Trophoblast cell (in vitro differentiated cells and primary cell): Measurements from ENCODE around the gene PET117.
A peak's percentile ranks its signal among the peaks of the same experiment; 100 is the strongest.

Experiments
- DNase-seq, 2 donors: peaks; one replicate each; pipeline ENCODE4 v3.0.0-alpha.2; 2016
- H2AFZ ChIP-seq: 2 replicates; pipeline ENCODE4 v1.6.1; 2013; ENCODE audit warnings: low read length, moderate library complexity, mild to moderate bottlenecking; ENCODE audit not compliant: insufficient read depth, poor library complexity
- H2AK5ac ChIP-seq: 2 replicates; pipeline ENCODE4 v1.6.1; 2013; ENCODE audit warnings: mild to moderate bottlenecking, low read length
- H2BK120ac ChIP-seq: 2 replicates; pipeline ENCODE4 v1.6.1; 2013; ENCODE audit warnings: low read length, mild to moderate bottlenecking, moderate library complexity; ENCODE audit not compliant: insufficient read depth, poor library complexity
- H2BK12ac ChIP-seq: 2 replicates; pipeline ENCODE4 v1.6.1; 2013; ENCODE audit warnings: mild to moderate bottlenecking, low read length, moderate library complexity
- H2BK5ac ChIP-seq: 2 replicates; pipeline ENCODE4 v1.6.1; 2013; ENCODE audit warnings: low read length, low read depth, moderate library complexity, mild to moderate bottlenecking; ENCODE audit not compliant: poor library complexity
- H3K14ac ChIP-seq: 2 replicates; pipeline ENCODE4 v1.6.1; 2013; ENCODE audit warnings: mild to moderate bottlenecking, low read length
- H3K18ac ChIP-seq: 2 replicates; pipeline ENCODE4 v1.6.1; 2013; ENCODE audit warnings: mild to moderate bottlenecking, low read length
- H3K23ac ChIP-seq: 2 replicates; pipeline ENCODE4 v1.6.1; 2013; ENCODE audit warnings: low read length
- H3K27ac ChIP-seq: 2 replicates; pipeline ENCODE4 v1.5.1; 2013; ENCODE audit warnings: low read depth, mild to moderate bottlenecking, inconsistent platforms, low read length, moderate library complexity
- H3K27me3 ChIP-seq: 2 replicates; pipeline ENCODE4 v1.6.1; 2013; ENCODE audit warnings: inconsistent platforms, mild to moderate bottlenecking, low read length, moderate library complexity; ENCODE audit not compliant: insufficient read depth
- H3K36me3 ChIP-seq, 2 experiments: 1 replicate in 1 of 2; 2 replicates in 1 of 2; pipeline ENCODE4 v1.6.1; 2013; ENCODE audit warnings: low read length in 2 of 2, mild to moderate bottlenecking in 2 of 2, moderate library complexity in 1 of 2; ENCODE audit not compliant: insufficient read depth in 2 of 2, control insufficient read depth in 1 of 2
- H3K4ac ChIP-seq: 2 replicates; pipeline ENCODE4 v1.6.1; 2013; ENCODE audit warnings: low read depth, mild to moderate bottlenecking, low read length, moderate library complexity
- H3K4me1 ChIP-seq, 2 experiments: 1 replicate in 1 of 2; 2 replicates in 1 of 2; pipeline ENCODE4 v1.6.1; 2013; ENCODE audit warnings: low read length in 2 of 2, mild to moderate bottlenecking in 2 of 2, moderate library complexity in 1 of 2; ENCODE audit not compliant: insufficient read depth in 2 of 2, control insufficient read depth in 1 of 2
- H3K4me2 ChIP-seq: 2 replicates; pipeline ENCODE4 v1.6.1; 2013; ENCODE audit warnings: inconsistent platforms, mild to moderate bottlenecking, low read length, moderate library complexity
- H3K4me3 ChIP-seq: 2 replicates; pipeline ENCODE4 v1.5.1; 2013; ENCODE audit warnings: mild to moderate bottlenecking, low read depth, low read length, inconsistent platforms
- H3K79me1 ChIP-seq: one replicate; pipeline ENCODE4 v1.6.1; 2013; ENCODE audit warnings: low read length
- H3K79me2 ChIP-seq: 2 replicates; pipeline ENCODE4 v1.6.1; 2013; ENCODE audit warnings: low read length, mild to moderate bottlenecking; ENCODE audit not compliant: control insufficient read depth, insufficient read depth, poor library complexity
- H3K9ac ChIP-seq: 2 replicates; pipeline ENCODE4 v1.6.1; 2013; ENCODE audit warnings: mild to moderate bottlenecking, low read length
- H3K9me3 ChIP-seq: 2 replicates; pipeline ENCODE4 v1.6.1; 2013; ENCODE audit warnings: low read depth, mild to moderate bottlenecking, control low read depth, inconsistent platforms, low read length; ENCODE audit not compliant: insufficient read depth
- H4K12ac ChIP-seq: 2 replicates; pipeline ENCODE4 v1.6.1; 2013; ENCODE audit warnings: low read depth, mild to moderate bottlenecking, low read length, moderate library complexity
- H4K8ac ChIP-seq: 2 replicates; pipeline ENCODE4 v1.6.1; 2013; ENCODE audit warnings: low read depth, mild to moderate bottlenecking, low read length, moderate library complexity
- H4K91ac ChIP-seq: one replicate; pipeline ENCODE4 v1.6.1; 2013; ENCODE audit warnings: low read depth, mild to moderate bottlenecking, low read length, moderate library complexity
- WGBS: extraction: QIAGEN DNeasy Blood & Tissue Kit; methylation state at CpG from one replicate; pipeline ENCODE4 v1.1.7; 2013; ENCODE audit warnings: missing lambda C conversion rate; ENCODE audit not compliant: insufficient read length, insufficient coverage; ENCODE audit errors: extremely low coverage; 5-methylcytosine and 5-hydroxymethylcytosine counted together

The PET117 gene

DNA sequence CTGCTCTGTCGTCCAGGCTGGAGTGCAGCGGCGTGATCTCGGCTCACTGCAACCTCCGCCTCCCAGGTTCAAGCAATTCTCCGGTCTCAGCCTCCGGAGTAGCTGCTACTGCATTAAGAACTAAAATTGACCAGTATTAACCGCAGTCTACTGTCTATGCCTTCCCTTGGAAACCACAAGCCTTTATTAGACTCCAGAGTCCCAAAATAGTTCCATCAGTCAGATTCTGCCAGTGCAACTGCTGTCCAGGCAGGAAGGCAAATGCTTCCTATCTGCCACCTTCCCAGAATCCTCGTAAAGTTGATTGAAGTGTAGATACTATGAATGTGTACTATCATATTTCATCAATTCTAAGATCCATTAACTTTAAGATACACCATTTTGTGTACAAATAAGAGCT is 16.7 kb downstream of the PET117 start:
- Histone ChIP-seq H3K4me2 (no peak overlapping the region), H3K79me1 (no peaks in the 10 kb centered on the region), H3K27me3 (no peaks in the 10 kb centered on the region), H2BK120ac (no peak overlapping the region), H2BK5ac (no peak overlapping the region), H3K9ac (no peak overlapping the region), H3K79me2 (no peaks in the 10 kb centered on the region), H3K18ac (no peak overlapping the region), H3K23ac (no peak overlapping the region), H2AFZ (no peak overlapping the region), H2BK12ac (no peak overlapping the region), H3K4me1 (no peaks in the 10 kb centered on the region), H4K12ac (no peak overlapping the region), H3K4me3 (no peak overlapping the region), H2AK5ac (no peak overlapping the region), H3K4ac (no peak overlapping the region), H4K91ac (no peak overlapping the region), H3K9me3 (no peaks in the 10 kb centered on the region), H3K27ac (no peak overlapping the region), H3K36me3 (peaks cover 16 to 19% of the 10 kb centered on the region in 2 experiments), H4K8ac (no peak overlapping the region), H3K14ac (no peak overlapping the region)
- no CpG with 5 or more reads among the region's 9 CpGs for WGBS
- no peak for DNase-seq

DNA sequence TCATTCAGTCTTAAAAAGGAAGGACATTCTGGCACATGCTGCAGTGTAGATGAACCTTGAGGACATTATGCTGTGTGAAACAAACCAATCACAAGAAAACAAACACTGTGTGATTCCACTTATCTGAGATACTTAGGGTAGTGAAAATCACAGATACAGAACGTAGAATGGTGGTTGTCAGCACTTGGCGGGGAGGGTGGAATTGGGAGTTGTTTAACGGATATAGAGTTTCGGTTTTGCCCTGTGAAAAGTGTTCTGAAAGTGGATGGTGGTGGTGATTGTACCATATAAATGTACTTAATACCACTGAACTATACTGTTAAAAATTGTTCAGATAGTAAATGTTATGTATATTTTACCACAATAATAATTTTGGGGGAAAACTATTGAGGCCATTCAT is 18.4 kb downstream of the PET117 start:
- no peak overlapping the region for H3K9ac ChIP-seq
- H3K79me1 ChIP-seq: no peaks in the 10 kb centered on the region
- H2AK5ac ChIP-seq: no peak overlapping the region
- no peak overlapping the region for H4K91ac ChIP-seq
- no peak overlapping the region for H3K27ac ChIP-seq
- no peaks in the 10 kb centered on the region for H3K27me3 ChIP-seq
- no peaks in the 10 kb centered on the region for H3K4me1 ChIP-seq
- no peak overlapping the region for H2BK12ac ChIP-seq
- no peak overlapping the region for H3K4me3 ChIP-seq
- H4K8ac ChIP-seq: no peak overlapping the region
- H2AFZ ChIP-seq: no peak overlapping the region
- DNase-seq: no peak
- no peak overlapping the region for H2BK5ac ChIP-seq
- no peaks in the 10 kb centered on the region for H3K9me3 ChIP-seq
- H2BK120ac ChIP-seq: no peak overlapping the region
- peaks cover 16 to 19% of the 10 kb centered on the region in 2 experiments for H3K36me3 ChIP-seq
- no peaks in the 10 kb centered on the region for H3K79me2 ChIP-seq
- no peak overlapping the region for H3K4me2 ChIP-seq
- no peak overlapping the region for H3K14ac ChIP-seq
- no peak overlapping the region for H3K23ac ChIP-seq
- H4K12ac ChIP-seq: no peak overlapping the region
- no CpG with 5 or more reads among the region's 4 CpGs for WGBS
- no peak overlapping the region for H3K18ac ChIP-seq
- no peak overlapping the region for H3K4ac ChIP-seq

DNA sequence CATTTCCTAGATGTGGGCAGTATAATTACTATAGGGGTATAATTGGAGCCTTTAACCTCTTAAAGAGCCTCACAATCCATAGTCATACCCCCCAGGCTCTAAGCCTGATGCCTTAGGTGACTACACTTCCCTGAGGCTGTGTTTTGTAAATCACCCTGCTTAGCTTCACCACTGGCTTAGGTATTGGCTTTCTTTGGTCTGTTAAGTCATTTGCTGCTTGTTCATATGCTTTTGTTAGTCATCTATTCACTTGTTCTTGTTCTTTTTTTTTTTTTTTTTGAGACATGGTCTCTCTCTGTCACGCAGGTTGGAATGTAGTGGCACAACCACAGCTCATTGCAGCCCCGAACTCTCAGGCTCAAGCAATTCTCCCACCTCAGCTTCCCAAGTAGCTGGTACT is 26.7 kb downstream of the PET117 start:
- peak; percentile 93 to 98 for DNase-seq
- no peak overlapping the region for H3K4me3 ChIP-seq
- peaks cover 15 to 22% of the 10 kb centered on the region in 2 experiments for H3K36me3 ChIP-seq
- H2BK5ac ChIP-seq: no peak overlapping the region
- H2AFZ ChIP-seq: no peak overlapping the region
- no peak overlapping the region for H3K27ac ChIP-seq
- no peak overlapping the region for H3K4ac ChIP-seq
- H4K12ac ChIP-seq: no peak overlapping the region
- H2BK12ac ChIP-seq: no peak overlapping the region
- H3K4me1 ChIP-seq: peaks cover 13 to 15% of the 10 kb centered on the region in 2 experiments
- no peak overlapping the region for H3K23ac ChIP-seq
- H3K79me1 ChIP-seq: no peaks in the 10 kb centered on the region
- peaks cover 7% of the 10 kb centered on the region for H3K79me2 ChIP-seq
- H3K4me2 ChIP-seq: no peak overlapping the region
- no peak overlapping the region for H2AK5ac ChIP-seq
- no peak overlapping the region for H4K91ac ChIP-seq
- H3K14ac ChIP-seq: no peak overlapping the region
- H3K9ac ChIP-seq: no peak overlapping the region
- no peaks in the 10 kb centered on the region for H3K9me3 ChIP-seq
- H2BK120ac ChIP-seq: no peak overlapping the region
- WGBS: no CpG with 5 or more reads among the region's 2 CpGs
- no peak overlapping the region for H4K8ac ChIP-seq
- no peaks in the 10 kb centered on the region for H3K27me3 ChIP-seq
- no peak overlapping the region for H3K18ac ChIP-seq

DNA sequence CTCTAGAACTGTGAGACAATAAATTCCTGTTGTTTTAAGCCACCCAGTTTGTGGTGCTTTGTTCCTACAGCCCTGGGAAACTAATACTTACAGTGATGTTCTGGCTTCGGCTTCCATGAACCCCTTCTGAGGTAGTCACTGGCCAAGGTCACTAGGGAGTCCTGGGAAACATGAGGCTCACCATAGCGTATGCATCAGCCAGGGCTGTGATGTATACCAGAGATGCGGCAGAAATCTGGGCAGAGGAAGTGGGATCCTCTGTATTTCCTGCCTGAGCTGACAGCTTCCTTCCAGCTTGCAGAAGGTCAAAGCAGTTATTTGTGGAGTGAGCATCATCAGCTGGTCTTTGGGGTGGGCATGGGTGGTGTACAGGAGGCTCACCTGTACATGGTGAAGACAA is 27.9 kb downstream of the PET117 start:
- Histone ChIP-seq H3K27ac (no peak overlapping the region), H2BK12ac (no peak overlapping the region), H3K79me2 (peaks cover 7% of the 10 kb centered on the region), H3K18ac (no peak overlapping the region), H4K12ac (no peak overlapping the region), H3K4me3 (no peak overlapping the region), H3K9me3 (no peaks in the 10 kb centered on the region), H3K4me2 (no peak overlapping the region), H3K4me1 (peaks cover 13 to 15% of the 10 kb centered on the region in 2 experiments), H2BK5ac (no peak overlapping the region), H3K79me1 (no peaks in the 10 kb centered on the region), H4K8ac (no peak overlapping the region), H3K27me3 (no peaks in the 10 kb centered on the region), H2AFZ (no peak overlapping the region), H3K36me3 (peaks cover 12 to 19% of the 10 kb centered on the region in 2 experiments), H2BK120ac (no peak overlapping the region), H3K23ac (no peak overlapping the region), H3K9ac (no peak overlapping the region), H3K14ac (no peak overlapping the region), H4K91ac (no peak overlapping the region), H2AK5ac (no peak overlapping the region), H3K4ac (no peak overlapping the region)
- DNase-seq: no peak
- no CpG with 5 or more reads among the region's 3 CpGs for WGBS
